ENCODE results near the gene CGB3.

The CGB3 gene

GRCh38 chr19:49064029-49064629 lies 40.0 kb upstream of the CGB3 start:
- DNase-seq (ENCODE audit: low read depth in 1 of 2, low spot score in 1 of 2) = no peak
- H3K4me3 ChIP-seq (replicated peaks; ENCODE audit: insufficient read depth, low read length) = no peak overlapping the region
- H3K27me3 ChIP-seq (ENCODE audit: insufficient read depth, poor library complexity, severe bottlenecking) = peaks cover 61% of the 10 kb centered on the region
- no peak overlapping the region for H3K27ac ChIP-seq (replicated peaks)
- TF ChIP-seq POLR2AphosphoS5 (IDR thresholded peaks at IDR 0.05; ENCODE audit: low read depth) = no peak
- no peak for TF ChIP-seq CTCF (IDR thresholded peaks at IDR 0.05; ENCODE audit: insufficient read depth, low read length)
- no peak for TF ChIP-seq REST (IDR thresholded peaks at IDR 0.05; ENCODE audit: insufficient replicate concordance, low read depth)

- Histone ChIP-seq H3K27ac (replicated peaks) (no peak overlapping the region), H3K27me3 (ENCODE audit: insufficient read depth, poor library complexity, severe bottlenecking) (peaks cover 75% of the 10 kb centered on the region), H3K4me3 (replicated peaks; ENCODE audit: insufficient read depth, low read length) (no peak overlapping the region)
- TF ChIP-seq SPI1 (IDR thresholded peaks at IDR 0.05; ENCODE audit: borderline replicate concordance, low read depth) (no peak), POLR2AphosphoS5 (IDR thresholded peaks at IDR 0.05; ENCODE audit: low read depth) (no peak), CTCF (IDR thresholded peaks at IDR 0.05; ENCODE audit: insufficient read depth, low read length) (no peak), GABPA (IDR thresholded peaks at IDR 0.05; ENCODE audit: low read depth) (no peak), REST (IDR thresholded peaks at IDR 0.05; ENCODE audit: insufficient replicate concordance, low read depth) (no peak)
- no peak for DNase-seq (ENCODE audit: low read depth in 1 of 2, low spot score in 1 of 2)
Measured at GRCh38 chr19:49061445-49061844, 37.3 kb upstream of the CGB3 start.

- Histone ChIP-seq H3K27me3 (ENCODE audit: insufficient read depth, poor library complexity, severe bottlenecking) (peaks cover 76% of the 10 kb centered on the region), H3K27ac (replicated peaks) (no peak overlapping the region), H3K4me3 (replicated peaks; ENCODE audit: insufficient read depth, low read length) (no peak overlapping the region)
- DNase-seq (ENCODE audit: low read depth in 1 of 2, low spot score in 1 of 2) = no peak
- TF ChIP-seq CTCF (IDR thresholded peaks at IDR 0.05; ENCODE audit: insufficient read depth, low read length) = no peak
- TF ChIP-seq POLR2AphosphoS5 (IDR thresholded peaks at IDR 0.05; ENCODE audit: low read depth) = no peak
- no peak for TF ChIP-seq GABPA (IDR thresholded peaks at IDR 0.05; ENCODE audit: low read depth)
- TF ChIP-seq REST (IDR thresholded peaks at IDR 0.05; ENCODE audit: insufficient replicate concordance, low read depth) = no peak
- no peak for TF ChIP-seq SPI1 (IDR thresholded peaks at IDR 0.05; ENCODE audit: borderline replicate concordance, low read depth)
Measured at GRCh38 chr19:49061000-49061399, 36.9 kb upstream of the CGB3 start.
